WI38 (cell line): Measurements from ENCODE around the gene AOC2.
"Not testable (repeated sequence)": the region's sequence is repeated elsewhere in the genome, so short reads cannot be mapped to it uniquely, and the experiment has no call there.

Experiments used
- H3K4me3 ChIP-seq: 2 replicates; pipeline ENCODE4 v1.5.1; 2011; ENCODE audit warnings: low read depth, mild to moderate bottlenecking, control low read depth, low read length
- TF ChIP-seq, protein P1 (sequence below): IDR thresholded peaks from 2 replicates; pipeline ENCODE4 v1.5.1; 2012; ENCODE audit warnings: low read depth, mild to moderate bottlenecking, control low read depth, low read length

Gene AOC2

GRCh38 chr17:42852351-42852750, 8.0 kb downstream of the AOC2 start:
- TF ChIP-seq, protein P1, sequence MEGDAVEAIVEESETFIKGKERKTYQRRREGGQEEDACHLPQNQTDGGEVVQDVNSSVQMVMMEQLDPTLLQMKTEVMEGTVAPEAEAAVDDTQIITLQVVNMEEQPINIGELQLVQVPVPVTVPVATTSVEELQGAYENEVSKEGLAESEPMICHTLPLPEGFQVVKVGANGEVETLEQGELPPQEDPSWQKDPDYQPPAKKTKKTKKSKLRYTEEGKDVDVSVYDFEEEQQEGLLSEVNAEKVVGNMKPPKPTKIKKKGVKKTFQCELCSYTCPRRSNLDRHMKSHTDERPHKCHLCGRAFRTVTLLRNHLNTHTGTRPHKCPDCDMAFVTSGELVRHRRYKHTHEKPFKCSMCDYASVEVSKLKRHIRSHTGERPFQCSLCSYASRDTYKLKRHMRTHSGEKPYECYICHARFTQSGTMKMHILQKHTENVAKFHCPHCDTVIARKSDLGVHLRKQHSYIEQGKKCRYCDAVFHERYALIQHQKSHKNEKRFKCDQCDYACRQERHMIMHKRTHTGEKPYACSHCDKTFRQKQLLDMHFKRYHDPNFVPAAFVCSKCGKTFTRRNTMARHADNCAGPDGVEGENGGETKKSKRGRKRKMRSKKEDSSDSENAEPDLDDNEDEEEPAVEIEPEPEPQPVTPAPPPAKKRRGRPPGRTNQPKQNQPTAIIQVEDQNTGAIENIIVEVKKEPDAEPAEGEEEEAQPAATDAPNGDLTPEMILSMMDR = no peak

DNA sequence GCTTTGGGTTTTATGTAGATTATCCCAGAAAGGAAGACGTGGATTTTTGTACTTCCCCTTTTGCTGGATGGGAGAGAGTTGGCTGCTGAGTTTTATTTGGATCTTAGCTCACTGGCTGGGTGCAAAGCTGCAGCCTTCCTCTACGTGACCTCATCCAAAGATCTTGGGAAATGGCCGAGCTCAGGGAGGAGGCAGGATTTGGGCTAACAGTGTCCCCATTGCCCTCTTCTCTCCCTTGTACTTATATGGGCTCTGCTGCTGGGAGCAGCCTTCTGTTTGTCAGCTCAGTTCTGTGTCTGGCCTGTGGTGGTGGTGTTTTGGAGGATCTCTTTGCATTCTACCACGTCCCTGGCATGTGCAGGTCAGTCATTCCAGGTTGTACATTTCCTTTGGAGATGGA, 8.6 kb downstream of the AOC2 start:
- no peak overlapping the region for H3K4me3 ChIP-seq
- TF ChIP-seq, protein P1 = no peak

More at GRCh38 chr17:42852351-42852750, 8.0 kb downstream of the AOC2 start:
- H3K4me3 ChIP-seq = no peak overlapping the region

DNA sequence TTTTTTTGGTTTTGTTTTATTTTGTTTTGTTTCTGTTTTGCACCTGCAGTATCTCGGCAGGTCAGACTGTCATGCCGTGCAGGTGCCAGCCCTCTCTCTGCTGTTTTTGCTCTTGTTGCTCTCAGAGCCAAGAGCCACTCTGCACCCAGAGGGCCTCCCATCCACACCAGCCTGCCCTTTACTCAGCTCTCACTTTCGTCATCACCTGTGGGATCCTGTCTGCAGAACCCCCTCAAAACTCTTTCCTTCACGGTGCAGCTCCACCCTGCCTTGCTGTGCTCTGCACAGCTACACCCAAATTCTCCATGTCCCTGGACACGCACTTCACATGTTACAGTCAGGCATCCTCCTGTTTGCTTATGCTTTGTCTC, 9.2 kb downstream of the AOC2 start:
- TF ChIP-seq, protein P1 = no peak
- H3K4me3 ChIP-seq = no peak overlapping the region

- TF ChIP-seq, protein P1 = no peak
- H3K4me3 ChIP-seq = no peak overlapping the region
Observed at GRCh38 chr17:42853968-42854790, 9.8 kb downstream of the AOC2 start.

DNA sequence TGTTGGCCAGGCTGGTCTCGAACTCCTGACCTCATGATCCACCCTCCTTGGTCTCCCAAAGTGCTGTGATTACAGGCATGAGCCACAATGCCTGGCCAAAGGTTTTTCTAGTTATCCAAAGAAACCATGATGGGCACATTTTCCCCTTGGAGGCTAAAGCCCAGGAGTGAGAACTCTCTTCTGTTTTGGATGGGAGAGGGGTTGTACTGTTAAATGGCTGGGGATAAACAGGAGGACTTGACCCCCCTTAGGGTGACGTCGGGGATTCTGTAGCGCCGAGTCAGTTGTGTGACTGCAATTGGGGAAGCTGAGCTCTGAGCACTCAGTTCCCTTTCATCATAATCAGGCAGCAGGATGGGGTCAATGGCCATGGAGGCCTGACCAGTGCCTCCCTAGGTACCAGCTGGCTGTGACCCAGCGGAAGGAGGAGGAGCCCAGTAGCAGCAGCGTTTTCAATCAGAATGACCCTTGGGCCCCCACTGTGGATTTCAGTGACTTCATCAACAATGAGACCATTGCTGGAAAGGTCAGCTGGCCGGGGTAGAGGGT, 10.7 kb downstream of the AOC2 start:
- no peak overlapping the region for H3K4me3 ChIP-seq
- TF ChIP-seq, protein P1 = no peak

DNA sequence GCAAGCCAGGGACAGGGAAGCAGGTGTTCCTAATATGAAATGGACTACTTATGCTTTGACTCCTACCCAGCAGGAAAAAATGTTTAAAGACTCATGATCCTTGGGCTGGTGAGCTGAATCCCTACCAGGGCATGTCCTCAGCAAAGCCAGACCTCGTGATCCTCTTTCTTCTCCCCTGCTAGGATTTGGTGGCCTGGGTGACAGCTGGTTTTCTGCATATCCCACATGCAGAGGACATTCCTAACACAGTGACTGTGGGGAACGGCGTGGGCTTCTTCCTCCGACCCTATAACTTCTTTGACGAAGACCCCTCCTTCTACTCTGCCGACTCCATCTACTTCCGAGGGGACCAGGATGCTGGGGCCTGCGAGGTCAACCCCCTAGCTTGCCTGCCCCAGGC, 11.7 kb downstream of the AOC2 start:
- H3K4me3 ChIP-seq = not testable (repeated sequence)

GRCh38 chr17:42856516-42856915, 12.1 kb downstream of the AOC2 start:
- H3K4me3 ChIP-seq = not testable (repeated sequence)

GRCh38 chr17:42857389-42857788, 13.0 kb downstream of the AOC2 start:
- TF ChIP-seq, protein P1 = no peak
- no peak overlapping the region for H3K4me3 ChIP-seq
